ENCODE results near the gene SMIM8.

The SMIM8 gene

DNA sequence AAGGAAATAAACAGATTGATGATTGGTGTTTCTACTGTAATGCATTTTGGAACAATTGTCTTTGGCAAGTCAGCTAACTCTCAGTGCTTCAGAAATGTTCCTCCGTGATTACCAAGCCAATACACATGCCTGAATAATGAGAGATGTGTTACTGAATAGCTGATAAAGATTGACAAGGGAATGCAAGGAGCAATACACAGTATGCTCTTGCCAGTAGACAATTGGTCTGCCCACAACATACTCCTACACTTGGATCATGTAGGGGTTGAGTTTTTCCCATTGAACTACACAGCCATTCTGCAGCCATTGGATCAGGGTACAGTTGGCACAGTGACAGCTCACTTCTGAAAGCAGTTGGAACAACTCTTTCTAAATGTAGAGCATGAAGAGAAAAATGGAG is 12.3 kb downstream of the SMIM8 start:
- no peak for DNase-seq

DNA sequence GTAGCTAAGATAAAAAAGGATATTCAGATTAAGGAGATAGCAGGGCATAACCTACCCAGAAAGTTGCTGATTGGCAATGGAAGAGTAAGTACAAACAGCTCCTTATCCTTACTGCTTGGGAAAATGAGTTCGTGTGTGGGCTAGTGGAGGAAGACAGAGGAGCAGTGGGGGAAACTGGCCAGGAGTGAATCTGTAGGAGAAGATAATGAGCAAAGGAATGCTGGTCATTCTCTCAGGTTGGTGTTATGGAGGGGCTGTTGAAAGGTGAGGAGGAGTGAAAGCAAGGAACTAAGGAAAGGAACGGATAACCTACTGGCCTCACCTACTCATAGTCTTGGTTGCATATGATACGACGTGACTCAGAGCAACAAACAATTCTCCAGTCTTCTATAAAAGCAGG is 14.0 kb downstream of the SMIM8 start:
- DNase-seq = no peak

DNA sequence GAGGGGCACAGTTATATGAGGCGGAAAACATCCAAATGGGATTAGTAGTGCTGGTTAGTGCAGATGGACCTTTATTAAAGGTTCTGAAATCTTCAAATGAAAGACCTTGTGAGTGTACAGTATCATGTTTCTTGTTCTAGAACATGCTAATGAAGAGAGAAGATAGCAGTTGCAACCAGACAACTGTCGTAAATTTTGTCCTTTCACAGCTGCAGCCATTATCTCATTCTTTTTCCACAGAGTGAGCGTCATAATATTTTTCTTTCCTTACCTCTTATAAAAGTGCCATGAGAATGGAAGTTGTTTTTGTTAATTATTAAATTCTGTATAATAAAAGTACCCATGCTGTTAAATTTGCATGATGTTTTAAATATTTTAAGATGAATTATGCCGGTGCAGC is 17.8 kb downstream of the SMIM8 start:
- DNase-seq = no peak

DNA sequence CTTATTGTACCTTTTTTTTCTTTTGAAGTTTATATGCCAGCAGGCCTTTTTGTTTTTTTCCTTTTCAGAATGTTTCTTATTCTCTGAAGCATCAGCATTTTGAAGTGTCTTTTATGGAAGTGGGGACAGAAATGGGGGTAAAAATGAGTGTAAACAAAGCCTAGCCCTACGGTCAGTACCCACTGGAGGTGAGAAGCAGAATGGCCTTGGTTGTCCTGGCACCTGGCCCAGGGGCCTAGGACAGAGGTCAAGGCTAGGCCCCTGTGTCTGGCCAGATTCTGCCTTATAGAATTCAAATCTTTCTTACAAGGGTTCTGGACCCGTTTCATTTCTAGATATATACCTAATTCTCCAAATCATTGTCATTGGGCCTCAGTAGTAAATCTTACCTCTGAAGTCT is 18.8 kb downstream of the SMIM8 start:
- no peak for DNase-seq

DNA sequence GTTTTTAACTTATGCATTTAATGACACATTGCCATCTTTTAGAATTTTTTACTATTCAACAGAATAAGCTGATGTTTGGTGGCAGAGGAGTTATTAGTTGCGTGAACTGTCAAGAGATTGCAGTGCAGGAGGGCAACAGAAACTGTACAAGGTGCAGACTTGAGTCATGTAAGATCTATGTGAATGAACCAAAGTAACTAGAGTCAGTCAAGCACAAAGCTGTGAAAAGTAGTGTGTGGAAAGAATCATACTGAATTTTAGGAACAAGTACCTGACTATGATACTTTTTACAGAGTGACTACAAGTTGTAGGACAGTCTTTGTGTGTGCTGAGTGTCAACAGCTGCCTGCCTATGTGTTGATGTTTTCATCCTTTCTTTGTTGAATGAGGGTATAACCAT is 19.5 kb downstream of the SMIM8 start:
- DNase-seq = no peak

DNA sequence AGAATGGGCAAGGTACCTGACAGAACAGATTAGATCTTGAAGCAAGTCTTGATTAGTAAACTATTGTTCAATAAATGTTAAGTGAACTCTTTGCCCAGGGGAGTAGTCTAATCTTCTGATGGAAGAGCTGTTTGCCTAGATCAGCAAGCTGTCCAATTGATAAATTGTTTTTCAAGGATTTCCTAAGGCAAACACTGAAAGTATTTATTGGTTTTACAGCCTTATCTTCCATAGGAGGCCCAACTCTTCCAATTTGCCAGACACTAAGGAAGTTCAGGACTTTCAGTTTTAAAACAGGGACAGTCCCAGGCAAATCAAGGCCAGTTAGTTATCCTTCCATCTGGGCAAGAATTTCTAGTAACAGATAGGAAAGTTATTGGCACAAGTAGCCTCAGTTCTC is 20.4 kb downstream of the SMIM8 start:
- no peak for DNase-seq

DNA sequence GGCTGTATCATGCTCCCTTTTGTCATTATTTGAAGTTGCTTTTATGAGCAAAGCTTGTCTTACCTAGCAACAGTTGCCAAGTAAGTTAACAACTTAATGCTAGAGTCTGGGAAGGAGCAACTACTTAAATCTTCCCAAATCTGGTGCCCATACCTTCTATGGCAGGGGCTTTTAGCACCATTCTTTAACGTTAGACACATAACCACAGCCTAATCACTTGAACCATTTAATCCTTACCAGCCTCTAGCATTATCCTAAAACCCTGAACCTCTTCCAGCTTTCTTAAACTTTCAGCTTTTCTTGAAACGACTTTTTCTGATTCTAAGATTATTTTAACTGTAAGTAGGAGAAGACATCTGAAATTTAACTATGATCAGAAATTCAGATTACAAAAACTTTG is 22.3 kb downstream of the SMIM8 start, which contains the start of gene C6orf163:
TSS of gene C6orf163 (plus strand) at position 83 of the 400 bp plus-strand sequence. CDS start at position 370, 287 bp downstream.
- DNase-seq = no peak

DNA sequence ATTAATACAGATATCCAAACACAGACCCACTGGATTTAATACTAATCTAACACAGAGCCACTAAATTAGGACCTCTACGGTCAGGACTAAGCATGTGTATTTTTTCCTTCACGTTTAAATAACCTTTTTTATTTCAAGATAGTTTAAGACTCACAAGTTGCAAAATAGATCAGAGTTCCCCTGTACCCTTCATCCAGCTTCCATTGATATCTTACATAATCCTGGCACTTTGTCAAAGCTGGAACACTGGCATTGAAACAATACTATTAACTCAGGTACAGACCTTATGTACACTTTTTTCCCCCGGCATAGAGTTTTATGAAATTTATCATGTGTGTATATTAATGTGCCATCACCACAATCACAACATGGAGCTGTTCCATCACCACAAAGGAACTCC is 24.3 kb downstream of the SMIM8 start:
- DNase-seq = no peak

DNA sequence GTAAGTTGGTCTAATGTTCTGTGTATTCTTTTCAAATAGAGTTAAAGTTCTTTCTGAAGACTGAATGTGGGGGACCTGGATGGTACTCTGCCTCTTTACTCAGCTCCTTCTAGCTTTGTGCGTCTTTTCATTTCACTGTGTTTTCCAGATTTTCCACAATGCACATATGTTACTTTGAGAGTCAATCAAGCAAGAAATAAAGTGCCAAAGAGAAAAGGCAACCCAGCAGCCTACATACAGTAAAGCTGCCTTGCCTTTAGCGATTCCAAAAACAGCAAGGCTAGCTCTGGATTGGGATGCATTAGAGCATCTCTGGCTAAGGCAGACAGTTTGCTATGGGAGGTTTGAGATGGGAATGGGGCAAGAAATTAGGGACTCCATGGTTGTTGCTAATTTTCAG is 27.5 kb downstream of the SMIM8 start:
- no peak for DNase-seq

DNA sequence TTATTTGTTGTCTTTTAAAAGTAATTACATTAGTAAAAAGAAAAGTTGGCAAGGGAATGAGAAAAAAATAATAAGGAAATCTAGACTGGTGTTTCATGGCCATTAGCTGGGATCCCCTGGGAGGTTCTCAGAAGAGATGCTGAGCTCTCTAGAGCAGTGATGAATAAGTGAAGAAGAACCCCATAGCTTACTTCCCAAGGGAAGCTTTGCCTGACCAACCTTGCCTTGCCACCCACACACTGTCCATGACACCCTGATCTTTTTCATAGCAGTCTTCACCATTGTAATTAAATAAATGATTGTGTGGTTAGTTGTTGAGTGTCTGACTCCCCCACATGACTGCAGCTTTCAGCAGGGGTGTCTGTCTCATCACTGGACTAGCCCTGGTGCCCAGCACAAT is 28.1 kb downstream of the SMIM8 start:
- no peak for DNase-seq

DNA sequence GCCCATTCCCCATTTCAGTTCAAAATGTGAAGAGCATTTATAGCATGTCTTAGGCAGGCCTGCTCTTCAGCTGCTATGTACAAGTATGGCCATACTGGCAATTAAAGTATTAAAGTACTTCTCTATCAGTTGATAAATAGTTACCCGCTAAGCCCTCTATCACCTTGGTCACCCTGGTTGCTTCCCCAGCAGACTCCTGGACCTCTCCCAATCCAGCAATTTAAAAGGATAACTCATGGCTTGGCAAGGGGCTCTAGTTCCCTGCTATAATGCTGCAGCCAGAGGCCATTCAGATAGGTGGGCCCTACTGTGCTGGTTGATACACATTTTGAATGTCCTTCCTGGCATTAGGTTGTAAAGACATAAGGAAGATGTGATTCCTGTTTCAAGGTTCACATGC is 29.2 kb downstream of the SMIM8 start:
- no peak for DNase-seq

DNA sequence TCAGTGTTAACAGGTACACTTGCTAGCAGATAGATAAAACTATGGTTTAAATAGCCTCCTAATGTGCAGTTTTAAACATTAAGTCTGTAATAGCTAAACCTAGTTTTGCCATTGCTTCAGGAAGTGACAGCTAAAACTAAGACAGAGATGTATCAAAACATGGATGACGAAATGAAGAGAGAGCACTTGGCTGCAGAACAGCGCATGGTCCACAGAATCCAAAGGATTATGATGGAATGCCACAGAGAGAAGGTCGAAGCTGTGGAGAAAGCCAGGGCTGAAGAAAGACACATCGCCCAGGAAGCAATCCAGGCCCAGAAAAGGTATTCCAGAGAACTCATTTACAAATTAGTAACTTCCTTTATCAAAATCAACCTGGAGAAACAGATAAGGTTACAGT is 33.8 kb downstream of the SMIM8 start:
- DNase-seq = no peak

DNA sequence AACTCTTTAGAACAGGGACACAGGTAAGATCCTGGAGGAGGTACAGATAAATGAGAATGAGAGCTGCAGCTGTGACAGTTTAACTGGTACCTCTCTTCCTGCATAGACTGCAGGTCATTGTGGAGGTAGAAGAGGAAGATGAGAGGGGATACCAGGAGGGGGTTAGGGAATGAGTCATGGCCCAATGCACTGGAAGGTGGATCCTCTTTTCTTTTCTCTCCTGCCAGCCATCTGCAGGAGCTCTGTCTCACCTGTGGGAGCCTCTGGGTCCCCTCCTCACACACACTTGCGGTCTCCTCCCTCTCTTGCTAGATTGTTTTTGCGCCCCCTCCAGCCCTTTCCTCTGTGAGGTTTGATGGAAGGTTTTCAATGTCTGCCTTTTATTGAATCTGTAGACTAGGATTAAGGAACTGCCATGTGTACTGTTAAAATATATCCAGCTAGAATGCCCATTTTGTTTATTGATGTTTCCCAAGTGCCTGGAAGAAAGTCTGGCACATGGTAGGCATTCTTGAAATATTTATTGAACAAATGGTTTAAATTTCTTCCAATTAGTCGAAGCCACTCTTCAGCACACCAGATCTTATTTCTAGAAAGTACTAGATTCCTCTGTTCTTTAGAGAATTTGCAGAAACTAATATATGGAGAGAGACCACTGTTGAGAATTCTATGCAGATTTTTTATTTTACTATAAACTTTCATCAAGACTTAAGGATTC is 35.2 kb downstream of the SMIM8 start:
- DNase-seq = no peak

DNA sequence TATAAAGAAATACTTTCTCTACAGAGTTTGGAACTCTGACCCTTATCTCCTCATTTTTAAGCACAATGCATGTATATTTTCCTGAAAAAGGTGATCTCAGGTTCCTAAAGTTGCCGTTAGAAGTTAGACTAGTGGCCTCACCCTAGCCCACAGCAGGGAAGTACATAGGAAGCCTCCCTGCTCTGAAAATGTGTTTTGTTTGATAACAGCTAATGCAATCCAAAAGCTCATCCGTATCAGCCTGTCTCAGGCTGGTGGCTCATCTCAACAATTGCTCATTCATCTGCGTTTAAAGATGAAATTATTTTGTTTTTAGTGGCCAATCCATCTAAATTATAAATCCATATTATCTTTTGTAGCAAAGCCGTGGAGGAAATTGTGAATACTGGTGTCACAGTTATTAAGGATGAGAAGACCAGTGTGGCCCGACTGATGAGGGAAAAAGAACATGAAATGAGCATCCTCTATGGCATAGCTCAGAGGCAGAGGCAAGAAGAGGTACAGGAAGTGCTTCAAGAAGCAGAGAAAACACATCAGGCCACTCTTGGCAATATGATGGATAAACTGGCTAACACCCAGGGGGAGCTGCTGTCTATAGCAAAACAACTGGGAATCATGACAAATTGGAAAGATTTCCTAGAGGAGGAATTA is 42.3 kb downstream of the SMIM8 start:
- DNase-seq = no peak

DNA sequence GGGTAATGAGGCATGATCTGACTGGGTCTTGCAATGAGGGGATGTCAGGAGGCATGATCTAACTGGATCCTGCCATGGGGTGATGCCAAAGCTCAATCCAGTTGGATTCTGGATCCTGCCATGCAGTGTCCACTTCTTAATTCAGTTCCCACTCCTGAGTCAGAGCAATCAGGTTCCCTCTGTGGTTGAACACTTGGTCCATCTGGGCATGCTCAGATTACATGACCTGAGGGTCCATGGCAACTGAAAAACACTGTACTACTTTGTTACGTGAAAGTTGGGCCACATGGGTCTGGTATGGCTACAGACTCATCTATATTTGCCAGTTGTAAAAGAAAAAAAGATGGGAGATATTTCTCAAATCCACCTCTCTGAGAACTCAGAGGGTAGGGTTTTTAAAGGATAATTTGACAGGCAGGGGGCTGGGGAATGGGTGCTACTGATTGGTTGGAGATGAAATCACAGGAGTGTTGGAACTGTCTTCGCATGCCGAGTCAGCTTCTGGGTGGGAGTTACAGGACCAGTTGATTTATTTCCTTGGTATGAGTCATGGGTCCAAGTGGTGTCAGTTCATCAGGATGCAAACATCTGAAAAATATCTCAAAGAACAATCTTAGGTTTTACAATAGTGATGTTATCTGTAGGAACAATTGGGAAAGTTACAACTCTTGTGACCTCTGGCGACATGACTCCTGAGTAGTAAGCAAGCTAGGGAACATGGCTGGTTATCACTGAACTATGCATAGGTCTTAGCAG is 43.9 kb downstream of the SMIM8 start:
- DNase-seq = no peak

DNA sequence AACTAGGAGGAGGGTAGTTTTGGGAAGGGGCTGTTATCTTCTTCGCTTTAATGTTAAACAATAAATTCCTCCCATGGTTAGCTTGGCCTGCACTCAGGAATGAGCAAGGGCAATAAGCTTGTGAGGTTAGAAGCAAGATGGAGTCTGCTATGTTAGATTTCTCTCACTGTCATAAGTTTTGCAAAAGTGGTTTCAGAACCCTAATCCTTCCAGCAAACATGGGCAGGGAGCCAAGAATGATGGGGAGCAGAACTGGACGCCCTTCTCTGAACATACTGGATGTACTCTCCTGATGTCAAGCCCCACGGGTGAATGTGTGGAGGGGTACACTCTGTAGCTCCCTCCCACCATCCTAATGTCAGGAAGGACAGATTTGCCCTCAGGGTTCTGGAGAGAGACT is 44.5 kb downstream of the SMIM8 start:
- no peak for DNase-seq

DNA sequence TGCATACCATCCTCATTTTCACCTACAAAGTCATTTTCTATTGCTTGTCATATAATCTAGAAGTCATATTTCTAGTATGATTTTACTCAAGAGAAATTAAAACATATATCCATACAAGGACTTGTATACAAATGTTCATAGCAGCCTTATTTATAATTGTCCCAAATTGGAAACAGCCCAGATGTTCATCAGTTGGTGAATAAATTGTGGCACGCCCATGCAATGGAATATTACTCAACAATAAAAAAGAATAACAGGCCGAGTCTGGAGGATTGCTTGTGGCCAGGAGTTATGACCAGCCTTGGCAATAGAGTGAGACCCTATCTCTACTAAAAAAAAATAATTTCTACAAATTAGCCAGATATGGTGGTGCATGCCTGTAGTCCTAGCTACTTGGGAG is 51.0 kb downstream of the SMIM8 start:
- DNase-seq = no peak

DNA sequence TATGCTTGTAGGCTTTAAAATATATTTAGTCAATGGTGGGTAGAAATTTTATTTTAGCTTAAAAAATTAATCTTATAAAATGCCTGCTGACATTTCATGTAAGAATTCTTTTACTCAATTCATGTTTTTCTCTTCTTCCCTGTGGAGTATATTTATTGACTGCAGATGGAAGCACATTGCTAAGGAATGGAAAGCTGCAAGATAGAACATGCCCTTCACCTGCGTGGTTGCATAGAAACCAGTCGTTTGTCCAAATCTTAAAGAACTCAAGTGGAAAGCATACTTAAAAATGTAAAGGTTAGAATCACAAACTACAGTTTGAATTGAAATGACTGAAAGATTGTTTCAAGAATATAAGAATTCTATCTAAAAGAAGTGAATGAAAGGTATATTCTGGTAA is 52.9 kb downstream of the SMIM8 start:
- no peak for DNase-seq

DNA sequence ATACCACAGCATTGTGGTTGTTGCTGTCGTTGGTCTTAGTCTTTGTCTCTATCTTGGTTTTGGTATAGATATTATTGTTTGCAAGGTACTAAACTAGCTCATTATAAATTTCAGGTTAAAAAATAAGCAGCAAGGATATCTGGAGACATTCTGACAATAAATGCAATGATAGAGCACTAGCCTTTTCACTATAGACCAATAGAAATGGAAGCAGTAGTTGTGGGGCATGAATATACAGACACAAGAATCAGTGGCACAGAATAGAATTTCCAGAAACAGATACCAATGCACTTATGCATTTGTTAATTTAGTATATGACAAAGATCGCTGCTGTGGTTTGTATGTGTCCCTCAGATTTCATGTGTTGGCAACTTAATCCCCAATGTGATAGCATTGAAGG is 54.3 kb downstream of the SMIM8 start:
- DNase-seq = no peak

DNA sequence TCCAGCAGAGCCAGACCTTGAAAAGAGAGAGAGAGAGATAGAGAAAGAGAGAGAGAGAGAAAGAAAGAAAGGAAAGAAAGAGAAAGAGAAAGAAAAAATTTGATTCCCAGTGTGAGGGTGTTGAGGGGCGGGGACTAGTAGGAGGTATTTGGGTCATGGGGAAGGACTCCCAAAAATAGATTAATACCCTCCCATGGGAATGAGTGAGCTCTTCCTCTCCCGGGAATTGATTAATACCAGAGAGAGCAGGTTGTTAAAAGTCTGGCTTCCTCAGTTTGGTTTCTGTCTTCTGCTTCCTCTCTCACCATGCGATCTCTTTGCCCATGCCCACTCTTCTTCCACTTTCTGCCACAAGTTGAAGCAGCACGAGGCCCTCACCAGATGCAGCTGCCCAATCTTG is 56.6 kb downstream of the SMIM8 start:
- DNase-seq = no peak

DNA sequence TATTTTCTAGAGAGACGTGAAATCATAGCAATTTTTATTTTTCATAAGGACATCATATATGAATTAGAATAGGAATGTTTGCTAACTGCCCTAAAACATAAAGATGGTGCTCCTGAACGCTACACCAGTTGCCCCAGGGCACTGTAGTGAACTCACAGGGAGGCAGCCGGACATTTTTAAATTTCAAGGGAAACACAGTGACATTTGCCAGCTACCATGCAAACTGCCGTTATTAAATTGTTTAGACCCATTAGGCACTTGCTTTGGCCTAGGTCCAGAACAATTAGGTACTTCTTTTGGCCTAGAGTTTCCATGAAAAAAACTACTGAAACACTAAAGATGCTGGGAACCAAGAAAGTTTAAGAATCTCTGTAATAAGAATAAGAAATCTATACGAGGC is 60.5 kb downstream of the SMIM8 start:
- DNase-seq = no peak

DNA sequence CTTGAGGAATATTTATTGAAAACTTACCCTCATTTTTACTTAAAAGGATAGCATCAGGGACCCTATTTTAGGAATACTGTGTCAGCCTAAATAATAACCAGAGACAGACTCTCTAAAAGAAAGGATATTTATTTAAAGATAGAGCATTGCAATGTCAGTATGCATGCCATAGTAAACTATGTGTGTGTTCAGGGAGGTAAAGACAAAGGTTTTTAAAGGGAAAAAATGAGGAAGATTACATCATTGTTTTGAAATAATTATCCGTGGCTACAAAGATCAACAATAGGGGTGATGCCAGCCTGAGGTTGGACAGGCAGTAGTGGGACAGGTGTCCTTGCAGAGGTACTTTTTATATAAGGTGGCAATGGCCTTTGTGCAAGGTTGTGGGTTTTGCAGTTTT is 61.6 kb downstream of the SMIM8 start:
- no peak for DNase-seq

DNA sequence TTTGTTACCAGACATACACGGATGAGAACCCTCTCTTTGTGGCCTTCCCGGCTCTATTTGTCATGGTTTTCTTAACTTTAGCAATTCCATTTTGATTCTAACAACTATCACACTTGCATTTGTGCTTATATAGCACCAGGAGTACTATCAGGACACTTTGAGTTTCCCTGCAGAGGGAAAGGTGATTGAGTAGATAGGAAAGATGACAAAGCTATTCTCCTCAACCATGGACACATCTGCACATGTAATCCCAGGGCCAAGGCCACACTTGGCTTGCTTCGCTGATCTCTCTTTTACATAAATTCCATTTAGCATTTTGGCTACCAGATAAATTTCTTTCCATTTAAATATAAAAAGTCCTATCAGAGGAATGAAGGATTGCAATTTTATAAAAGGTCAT is 62.1 kb downstream of the SMIM8 start:
- no peak for DNase-seq
